Karpas-422 (cell line): ENCODE data around the gene STOML2. TPM values are rescaled to one million over a fixed set of nuclear protein-coding genes. Genes with fewer than 3 reads are reported as not detected.

Source experiments
- DNase-seq: peaks from one replicate; pipeline ENCODE4 v3.0.0-alpha.2; 2015
- H2AFZ ChIP-seq: fragments of 200-600 bp; sonication (generic); 2 replicates; pipeline ENCODE4 v1.6.1; 2014; ENCODE audit warnings: antibody characterized with exemption, low read length, mixed read lengths
- H3K27ac ChIP-seq: fragments of 200-600 bp; sonication (generic); 2 replicates; pipeline ENCODE4 v1.5.1; 2014; ENCODE audit warnings: mild to moderate bottlenecking, low read length, moderate library complexity
- H3K27me3 ChIP-seq: fragments of 200-600 bp; sonication (generic); 2 replicates; pipeline ENCODE4 v1.6.1; 2014; ENCODE audit warnings: low read length, mixed read lengths
- H3K36me3 ChIP-seq: fragments of 200-600 bp; sonication (generic); 2 replicates; pipeline ENCODE4 v1.6.1; 2014; ENCODE audit warnings: low read length, mixed read lengths; ENCODE audit not compliant: insufficient read depth
- H3K4me1 ChIP-seq: fragments of 200-600 bp; sonication (generic); 2 replicates; pipeline ENCODE4 v1.6.1; 2014; ENCODE audit warnings: mild to moderate bottlenecking, low read length, mixed read lengths
- H3K4me2 ChIP-seq: fragments of 200-600 bp; sonication (generic); 2 replicates; pipeline ENCODE4 v1.6.1; 2014; ENCODE audit warnings: low read length, low read depth, mild to moderate bottlenecking; ENCODE audit not compliant: poor library complexity, severe bottlenecking
- H3K4me3 ChIP-seq: fragments of 200-600 bp; sonication (generic); 2 replicates; pipeline ENCODE4 v1.5.1; 2014; ENCODE audit warnings: mild to moderate bottlenecking, antibody characterized with exemption, low read length, mixed read lengths
- H3K79me2 ChIP-seq: fragments of 200-600 bp; sonication (generic); 2 replicates; pipeline ENCODE4 v1.6.1; 2014; ENCODE audit warnings: mild to moderate bottlenecking, low read length, mixed read lengths
- H3K9ac ChIP-seq: fragments of 200-600 bp; sonication (generic); 2 replicates; pipeline ENCODE4 v1.6.0; 2014; ENCODE audit warnings: low read length
- H3K9me2 ChIP-seq: fragments of 200-600 bp; sonication (generic), shearing (Covaris generic); replicated peaks from 2 replicates; pipeline ENCODE4 v1.6.0; 2014; ENCODE audit warnings: mild to moderate bottlenecking, low read length, moderate library complexity; ENCODE audit not compliant: insufficient read depth
- H3K9me3 ChIP-seq: fragments of 300-700, 200-600 bp; sonication (generic); 2 replicates; pipeline ENCODE4 v1.6.1; 2014; ENCODE audit warnings: low read length, mixed read lengths
- H4K20me1 ChIP-seq: fragments of 200-600 bp; sonication (generic); 2 replicates; pipeline ENCODE4 v1.6.1; 2014; ENCODE audit warnings: mild to moderate bottlenecking, antibody characterized with exemption, low read length, low read depth; ENCODE audit not compliant: insufficient read depth
- total RNA-seq: library from RNA; depleted of rRNA; stranded (reverse); fragments of >200 nt; shearing (Covaris generic); gene quantifications from 2 replicates; pipeline ENCODE4 v1.2.3, GENCODE V29; 2014; ENCODE audit warnings: low replicate concordance

Gene STOML2
- total RNA-seq, 1 experiment from 2014 or later = 141 TPM

DNA sequence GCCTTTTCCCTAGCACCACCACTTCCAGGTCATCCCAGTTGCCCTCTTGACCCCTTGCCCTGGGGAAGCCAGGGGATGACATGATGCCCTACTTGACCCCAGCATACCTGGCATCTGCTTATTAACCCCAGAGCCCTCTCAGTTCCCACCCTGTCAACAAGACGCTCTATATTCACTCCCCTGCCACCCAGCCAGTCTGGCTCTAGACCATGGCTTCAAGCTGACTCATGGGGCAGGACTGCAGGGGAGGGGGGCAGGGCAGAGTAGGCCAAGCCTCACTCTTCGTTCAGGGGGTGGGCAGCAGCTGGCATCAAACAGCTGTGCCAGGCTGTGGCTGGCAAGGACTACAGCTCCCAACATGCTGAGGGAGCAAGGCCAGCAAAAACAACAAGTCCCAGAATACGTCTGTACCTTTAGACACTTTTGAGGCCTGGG lies 7.4 kb upstream of the STOML2 start:
- Histone ChIP-seq H3K4me1 (peaks cover 34% of the 10 kb centered on the region), H3K79me2 (no peaks in the 10 kb centered on the region), H3K27ac (no peak overlapping the region)

DNA sequence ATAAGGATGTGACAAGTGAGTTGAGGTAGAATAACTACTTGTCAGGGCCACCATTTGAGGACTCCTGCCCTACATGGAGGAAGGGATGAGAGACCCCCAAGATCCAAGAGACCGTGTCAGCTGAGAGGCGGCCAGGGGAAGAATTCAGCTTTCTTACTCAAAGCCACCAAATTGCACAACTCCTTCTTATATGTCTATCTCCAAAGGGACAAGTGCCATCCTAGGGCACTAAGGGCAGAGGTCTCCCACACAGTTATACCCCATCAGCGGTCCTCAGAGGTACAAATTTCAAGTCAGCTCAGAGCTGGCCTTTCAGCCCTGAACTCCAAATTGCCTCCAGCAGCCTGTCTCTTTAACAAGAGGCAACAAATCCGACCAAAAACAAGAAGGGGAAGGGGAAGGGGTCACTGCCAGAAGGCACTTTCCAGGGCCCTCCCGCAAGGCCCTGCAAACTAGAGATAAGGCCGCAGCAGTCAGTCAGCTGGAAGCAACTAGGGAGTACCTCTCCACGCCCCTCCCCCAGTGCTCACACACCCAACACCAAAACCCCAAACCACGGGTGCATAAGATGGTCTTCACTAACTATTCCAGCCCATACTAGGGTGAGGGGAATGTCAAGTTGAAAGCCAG lies 6.1 kb upstream of the STOML2 start:
- Histone ChIP-seq H3K27ac (no peak overlapping the region), H3K9me3 (no peaks in the 10 kb centered on the region), H2AFZ (no peak overlapping the region), H3K27me3 (no peaks in the 10 kb centered on the region), H3K9me2 (no peaks in the 10 kb centered on the region), H3K79me2 (no peaks in the 10 kb centered on the region), H4K20me1 (peaks cover 10% of the 10 kb centered on the region; the same call in 1 of the 2 replicates), H3K9ac (no peak overlapping the region), H3K4me3 (no peak overlapping the region), H3K4me2 (no peak overlapping the region), H3K36me3 (no peaks in the 10 kb centered on the region), H3K4me1 (peaks cover 21% of the 10 kb centered on the region)
- DNase-seq = no peak

More for the DNA sequence above, 7.4 kb upstream of the STOML2 start:
- Histone ChIP-seq H3K4me2 (no peak overlapping the region), H3K4me3 (no peak overlapping the region), H3K9me2 (no peaks in the 10 kb centered on the region), H3K36me3 (no peaks in the 10 kb centered on the region), H3K9me3 (no peaks in the 10 kb centered on the region), H4K20me1 (peaks cover 10% of the 10 kb centered on the region; the same call in 1 of the 2 replicates), H3K9ac (no peak overlapping the region), H2AFZ (no peak overlapping the region), H3K27me3 (no peaks in the 10 kb centered on the region)
- no peak for DNase-seq

DNA sequence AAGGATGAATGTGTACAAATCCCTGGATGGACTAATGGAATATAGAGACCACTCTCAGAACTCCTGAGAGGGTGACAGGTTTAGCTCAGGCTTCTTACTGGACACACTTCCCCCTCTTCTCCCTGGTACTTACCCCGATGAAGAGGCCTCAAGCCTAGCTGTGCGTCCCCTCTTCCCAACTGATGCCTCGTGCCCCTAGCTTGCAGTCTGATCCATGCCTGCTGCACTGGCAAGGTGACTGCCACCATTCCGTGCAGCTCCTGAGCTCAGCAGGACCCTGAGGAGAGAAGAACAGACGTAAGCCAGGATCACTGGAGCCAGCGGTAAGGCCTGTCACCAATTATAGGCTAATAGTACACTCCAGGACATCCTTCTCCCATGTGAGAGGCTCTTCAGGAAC lies 5.5 kb upstream of the STOML2 start:
- Histone ChIP-seq H3K4me3 (no peak overlapping the region), H3K4me1 (peaks cover 21% of the 10 kb centered on the region), H3K9me2 (no peaks in the 10 kb centered on the region), H3K4me2 (no peak overlapping the region), H3K9me3 (no peaks in the 10 kb centered on the region), H3K9ac (no peak overlapping the region), H3K27me3 (no peaks in the 10 kb centered on the region), H3K27ac (no peak overlapping the region), H3K79me2 (no peaks in the 10 kb centered on the region), H3K36me3 (no peaks in the 10 kb centered on the region), H4K20me1 (peaks cover 10% of the 10 kb centered on the region; the same call in 1 of the 2 replicates), H2AFZ (no peak overlapping the region)
- DNase-seq = no peak

DNA sequence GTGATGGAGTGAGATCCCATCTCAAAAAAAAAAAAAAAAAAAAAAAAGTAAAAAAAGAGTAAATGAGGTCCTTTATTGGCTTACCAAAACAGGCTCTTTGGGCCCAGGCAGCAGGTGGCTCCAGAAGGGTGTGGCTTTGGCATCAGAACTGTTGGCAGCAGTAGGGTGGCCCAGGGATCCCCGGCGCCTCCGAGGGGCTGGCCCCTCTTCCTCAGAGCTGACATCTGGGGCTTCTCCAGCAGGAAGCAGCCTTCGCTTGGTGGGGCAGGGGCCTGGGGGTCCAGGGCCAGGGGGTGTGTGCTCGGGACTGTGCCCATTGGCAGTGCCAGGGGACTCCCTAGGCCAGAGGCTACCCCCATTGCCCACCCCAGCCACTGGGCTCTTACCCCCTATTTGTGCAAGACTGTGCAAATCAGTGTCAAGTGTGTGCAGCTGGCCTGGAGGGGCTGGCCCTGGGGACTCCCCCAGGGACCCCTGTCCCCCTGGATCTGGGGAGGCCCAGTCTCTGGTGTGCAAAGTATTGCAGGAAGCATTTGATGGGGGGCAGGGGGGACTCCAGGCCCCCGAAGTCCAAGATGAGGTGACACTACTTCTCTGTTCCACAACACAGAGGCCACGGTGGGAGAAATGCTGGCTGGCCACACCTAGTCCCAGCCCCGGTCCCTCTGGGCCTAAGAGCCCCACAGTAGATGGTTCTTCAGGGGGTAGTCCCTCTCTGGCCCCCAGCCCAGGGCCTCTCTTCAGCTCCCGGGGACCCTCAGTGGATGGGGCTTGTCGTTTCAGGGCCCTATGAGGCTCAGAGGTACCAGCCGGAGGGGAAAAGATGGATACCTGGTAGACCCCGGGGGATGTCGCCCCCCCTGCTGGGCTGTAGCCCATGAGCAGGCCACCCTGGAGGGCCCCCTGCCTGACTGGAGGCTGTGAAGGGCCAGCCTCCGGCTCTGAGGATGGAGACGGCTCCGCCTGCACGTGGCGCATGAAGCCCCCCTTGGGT lies 4.7 kb upstream of the STOML2 start:
- Histone ChIP-seq H4K20me1 (peaks cover 10% of the 10 kb centered on the region; the same call in 1 of the 2 replicates), H3K9ac (no peak overlapping the region), H3K4me1 (peaks cover 24% of the 10 kb centered on the region)

DNA sequence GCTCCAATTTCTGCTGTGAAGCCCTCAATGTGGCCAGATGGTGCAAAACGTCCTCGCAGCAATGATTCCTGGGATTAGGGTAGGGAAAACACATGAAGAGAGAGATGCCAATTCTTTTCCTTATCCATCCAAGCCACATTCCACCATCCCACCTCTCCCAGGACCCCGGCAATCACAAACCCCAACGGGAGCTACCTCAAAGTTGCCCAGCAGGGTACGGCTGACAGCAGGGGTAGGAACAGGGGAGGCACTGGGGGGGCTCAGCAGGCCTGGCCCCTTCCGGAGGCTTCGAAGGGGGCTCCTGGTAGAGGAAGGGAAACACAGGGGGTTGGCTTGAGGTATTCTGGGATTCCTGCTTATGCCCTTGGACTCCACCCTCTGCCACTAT lies 3.4 kb upstream of the STOML2 start:
- H4K20me1 ChIP-seq = peaks cover 10% of the 10 kb centered on the region; the same call in 1 of the 2 replicates

More for the DNA sequence above, 4.7 kb upstream of the STOML2 start:
- H3K9me2 ChIP-seq = no peaks in the 10 kb centered on the region
- no peaks in the 10 kb centered on the region for H3K27me3 ChIP-seq
- no peak for DNase-seq
- H3K4me2 ChIP-seq = no peak overlapping the region
- H3K9me3 ChIP-seq = no peaks in the 10 kb centered on the region
- no peak overlapping the region for H3K27ac ChIP-seq
- no peak overlapping the region for H2AFZ ChIP-seq
- peaks cover 3% of the 10 kb centered on the region for H3K79me2 ChIP-seq
- no peaks in the 10 kb centered on the region for H3K36me3 ChIP-seq
- no peak overlapping the region for H3K4me3 ChIP-seq

DNA sequence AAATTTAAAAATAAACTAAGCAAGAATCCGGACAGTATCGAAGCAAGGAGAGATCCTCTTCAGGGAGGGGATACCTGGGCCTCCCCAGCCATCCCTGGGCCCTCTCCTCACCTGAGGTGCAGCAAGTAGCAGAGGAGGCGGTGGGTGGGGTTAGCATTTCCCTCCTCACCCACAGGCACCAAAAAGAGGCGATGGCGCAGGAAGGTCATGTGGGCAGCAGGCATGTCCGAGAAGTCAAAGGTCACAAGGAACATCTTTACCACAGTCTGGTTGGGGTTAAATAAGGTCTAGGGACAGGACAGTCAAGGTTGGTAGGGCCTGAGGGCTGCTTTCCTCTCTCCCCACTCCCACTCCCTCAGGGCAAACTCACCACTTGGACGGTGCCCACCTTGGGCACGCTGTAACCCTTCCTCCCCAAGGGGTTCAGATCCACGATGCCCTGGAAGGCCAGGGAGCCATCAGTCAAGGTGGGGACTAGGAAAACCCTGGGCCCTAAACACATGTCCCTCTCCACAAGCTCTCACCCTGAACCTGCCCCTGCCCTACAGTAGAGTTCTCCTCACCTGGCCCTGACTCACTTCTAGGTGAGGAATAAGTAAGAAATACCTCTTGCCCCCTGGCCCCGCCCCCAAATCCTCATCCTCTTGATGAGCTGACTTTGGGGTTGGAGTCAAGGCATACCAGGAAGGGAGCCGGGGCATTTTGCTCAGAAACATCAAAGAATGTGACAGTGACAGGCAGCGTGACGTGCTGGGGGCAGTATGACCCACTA lies 2.8 kb upstream of the STOML2 start:
- Histone ChIP-seq H3K27me3 (no peaks in the 10 kb centered on the region), H3K9me3 (no peaks in the 10 kb centered on the region), H3K4me2 (no peak overlapping the region), H3K36me3 (no peaks in the 10 kb centered on the region; the same call in 1 of the 2 replicates), H3K27ac (no peak overlapping the region), H3K79me2 (peaks cover 21% of the 10 kb centered on the region), H3K9ac (no peak overlapping the region), H4K20me1 (peaks cover 9% of the 10 kb centered on the region; the same call in 1 of the 2 replicates), H3K4me3 (no peak overlapping the region), H3K4me1 (peaks cover 24% of the 10 kb centered on the region), H3K9me2 (no peaks in the 10 kb centered on the region), H2AFZ (no peak overlapping the region)
- no peak for DNase-seq

More for the DNA sequence above, 3.4 kb upstream of the STOML2 start:
- peaks cover 16% of the 10 kb centered on the region for H3K79me2 ChIP-seq
- H3K27ac ChIP-seq = no peak overlapping the region
- DNase-seq = no peak
- no peaks in the 10 kb centered on the region for H3K9me2 ChIP-seq
- no peaks in the 10 kb centered on the region for H3K36me3 ChIP-seq
- no peak overlapping the region for H3K9ac ChIP-seq
- H3K27me3 ChIP-seq = no peaks in the 10 kb centered on the region
- peaks cover 27% of the 10 kb centered on the region for H3K4me1 ChIP-seq
- no peak overlapping the region for H3K4me2 ChIP-seq
- H2AFZ ChIP-seq = no peak overlapping the region
- H3K4me3 ChIP-seq = no peak overlapping the region
- H3K9me3 ChIP-seq = no peaks in the 10 kb centered on the region

DNA sequence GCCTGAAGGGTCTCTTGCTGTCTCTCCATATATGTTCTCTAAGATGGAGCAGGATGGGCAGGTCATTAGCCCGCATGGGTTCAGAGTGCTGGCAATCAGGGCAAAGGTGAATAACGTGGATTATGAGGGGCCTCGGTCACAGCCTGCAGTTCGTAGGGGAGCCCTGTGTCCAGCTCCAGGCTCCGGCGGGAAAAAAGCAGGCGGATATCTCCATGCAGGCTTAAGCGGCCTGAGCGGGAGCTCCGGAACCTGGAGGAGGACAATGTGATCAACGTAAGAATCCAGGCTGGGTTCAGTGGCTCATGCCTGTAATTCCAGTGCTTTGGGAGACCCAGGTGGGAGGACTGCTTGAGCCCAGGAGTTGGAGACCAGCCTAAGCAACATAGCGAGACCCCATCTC lies 2.2 kb upstream of the STOML2 start:
- Histone ChIP-seq H2AFZ (no peak overlapping the region), H3K36me3 (peaks cover 2% of the 10 kb centered on the region; the same call in 1 of the 2 replicates), H4K20me1 (peaks cover 3% of the 10 kb centered on the region; the same call in 1 of the 2 replicates)

More for the DNA sequence above, 2.2 kb upstream of the STOML2 start:
- Histone ChIP-seq H3K4me3 (no peak overlapping the region), H3K27me3 (no peaks in the 10 kb centered on the region), H3K27ac (no peak overlapping the region), H3K9ac (no peak overlapping the region), H3K9me2 (no peaks in the 10 kb centered on the region), H3K9me3 (no peaks in the 10 kb centered on the region), H3K4me1 (peaks cover 21% of the 10 kb centered on the region), H3K79me2 (peaks cover 21% of the 10 kb centered on the region), H3K4me2 (no peak overlapping the region)
- DNase-seq = no peak
